Caco-2 (cell line): Measurements from ENCODE around the gene CRAMP1. TPM values are rescaled to one million over a fixed set of nuclear protein-coding genes. Genes with fewer than 3 reads are reported as not detected.

Experiments
- BruUV-seq: library from RNA; stranded (reverse); fragments of 400-500 nt; replicated peaks from 2 replicates; lab custom pipeline; 2021; lab: Mats Ljungman, UMichigan
- CTCF ChIA-PET: fragments of 300-600 bp; sonication (Branson Sonifier 250); formaldehyde crosslinking; loops from one replicate; lab custom pipeline; 2022; ENCODE audit warnings: antibody characterized with exemption; lab: Charles Lee
- POLR2A ChIA-PET: fragments of 300-600 bp; sonication (Branson Sonifier 250); formaldehyde crosslinking; loops from one replicate; lab custom pipeline; 2022; ENCODE audit warnings: antibody characterized with exemption; lab: Charles Lee
- DNase-seq, 2 experiments: peaks; one replicate each; pipeline versions ENCODE4 v3.0.0 to v3.0.0-alpha.2; 2020 to 2022
- H3K27me3 ChIP-seq: replicated peaks from 2 replicates; pipeline ENCODE4 v1.6.0; 2011; ENCODE audit warnings: low read length; ENCODE audit not compliant: control insufficient read depth, insufficient read depth
- H3K36me3 ChIP-seq: 2 replicates; pipeline ENCODE4 v1.5.1; 2011; ENCODE audit warnings: low read length; ENCODE audit not compliant: control insufficient read depth, insufficient read depth
- H3K4me1 ChIP-seq: fragments of 250-450 bp; sonication (Bioruptor Pico); 2 replicates; pipeline ENCODE4 v1.5.1; 2020; ENCODE audit warnings: mild to moderate bottlenecking
- H3K4me3 ChIP-seq: 2 replicates; pipeline ENCODE4 v1.5.1; 2011; ENCODE audit warnings: low read depth, mild to moderate bottlenecking, control low read depth, low read length
- H3K9me3 ChIP-seq: fragments of 250-450 bp; sonication (Bioruptor Pico); 2 replicates; pipeline ENCODE4 v1.5.1; 2020; ENCODE audit warnings: mild to moderate bottlenecking, moderate library complexity
- H3K27ac Mint-ChIP-seq: one replicate; pipeline ENCODE4 v1.8.0; 2022; ENCODE audit warnings: mixed read lengths; ENCODE audit not compliant: unreplicated experiment
- H3K27me3 Mint-ChIP-seq: one replicate; pipeline ENCODE4 v1.8.0; 2022; ENCODE audit warnings: mixed read lengths; ENCODE audit not compliant: insufficient read depth, unreplicated experiment
- H3K36me3 Mint-ChIP-seq: one replicate; pipeline ENCODE4 v1.8.0; 2022; ENCODE audit warnings: mild to moderate bottlenecking, mixed read lengths; ENCODE audit not compliant: insufficient read depth, unreplicated experiment
- H3K4me1 Mint-ChIP-seq: one replicate; pipeline ENCODE4 v1.8.0; 2022; ENCODE audit warnings: low read depth, mixed read lengths; ENCODE audit not compliant: unreplicated experiment
- H3K4me3 Mint-ChIP-seq: one replicate; pipeline ENCODE4 v1.8.0; 2022; ENCODE audit warnings: mild to moderate bottlenecking, moderate library complexity, mixed read lengths; ENCODE audit not compliant: unreplicated experiment
- H3K9me3 Mint-ChIP-seq: one replicate; pipeline ENCODE4 v1.8.0; 2022; ENCODE audit warnings: mixed read lengths; ENCODE audit not compliant: unreplicated experiment
- CTCF ChIP-seq, 2 experiments: fragments of 200-600 bp in 1 of 2; IDR thresholded peaks; 1 replicate in 1 of 2; 2 replicates in 1 of 2; pipeline versions ENCODE4 v1.5.1 to v1.8.0; 2011 to 2022; ENCODE audit warnings: antibody characterized with exemption in 1 of 2, control low read depth in 1 of 2, inconsistent platforms in 1 of 2, low read depth in 1 of 2, low read length in 1 of 2, mild to moderate bottlenecking in 1 of 2, moderate library complexity in 1 of 2; ENCODE audit not compliant: insufficient read depth in 1 of 2, severe bottlenecking in 1 of 2, unreplicated experiment in 1 of 2
- intact Hi-C: fragments of 100-400 bp; cut with micrococcal nuclease; formaldehyde crosslinking; loops from one replicate; pipeline ENCODE4 v1.10.0; 2022; ENCODE audit not compliant: unreplicated experiment
- total RNA-seq: library from RNA; stranded (reverse); gene quantifications from 2 replicates; pipeline ENCODE4 v1.2.3, GENCODE V29; 2022

The CRAMP1 gene
- total RNA-seq, 1 experiment from 2014 or later, result 24.7 TPM

- no peak for DNase-seq
- no peak for TF ChIP-seq CTCF (IDR thresholded peaks at IDR 0.05; ENCODE audit: insufficient read depth in 1 of 2, low read depth in 1 of 2, low read length in 1 of 2, severe bottlenecking in 1 of 2, unreplicated experiment in 1 of 2)
- no peaks in the 10 kb centered on the region for H3K4me1 Mint-ChIP-seq
- ChIA-PET POLR2A (no interaction called here), CTCF (no interaction called here)
- H3K27ac Mint-ChIP-seq, result no peak overlapping the region
- H3K36me3 Mint-ChIP-seq, result peaks cover 26% of the 10 kb centered on the region
- H3K4me3 ChIP-seq, result no peak overlapping the region
- no peaks in the 10 kb centered on the region for H3K4me1 ChIP-seq
- BruUV-seq, result no TSS peak
- H3K27me3 ChIP-seq, result no peaks in the 10 kb centered on the region
- intact Hi-C loops, result no loop called here
- H3K4me3 Mint-ChIP-seq, result no peak overlapping the region
- no peaks in the 10 kb centered on the region; the same call in 1 of the 2 replicates for H3K36me3 ChIP-seq
- no peaks in the 10 kb centered on the region for H3K9me3 Mint-ChIP-seq
- no peaks in the 10 kb centered on the region for H3K9me3 ChIP-seq
- no peaks in the 10 kb centered on the region for H3K27me3 Mint-ChIP-seq
Measured at GRCh38 chr16:1632638-1632970, 20.4 kb downstream of the CRAMP1 start.

DNA sequence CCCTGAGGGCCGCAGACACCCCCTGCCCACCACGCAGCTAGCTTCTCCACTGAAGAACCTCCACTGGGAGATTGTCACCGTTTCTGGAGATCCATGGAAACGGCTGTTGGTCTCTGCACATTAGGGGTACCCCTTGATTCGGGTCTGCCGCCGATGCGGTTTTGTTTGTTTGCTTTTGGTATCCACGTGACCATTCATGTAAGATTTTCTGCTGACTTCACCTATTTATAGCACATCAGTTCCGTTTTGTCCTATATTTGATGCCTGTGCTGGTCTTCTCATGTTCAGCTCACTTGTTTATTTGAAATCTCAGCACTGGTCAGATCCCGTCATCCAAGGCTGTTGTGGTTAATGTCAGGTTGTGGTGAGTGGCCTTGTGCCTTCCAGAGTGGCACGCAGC is 21.1 kb downstream of the CRAMP1 start:
- ChIA-PET POLR2A (no interaction called here), CTCF (no interaction called here)
- H3K4me3 Mint-ChIP-seq, result no peak overlapping the region
- no peaks in the 10 kb centered on the region for H3K9me3 Mint-ChIP-seq
- Histone ChIP-seq H3K4me3 (no peak overlapping the region), H3K9me3 (no peaks in the 10 kb centered on the region), H3K36me3 (no peaks in the 10 kb centered on the region; the same call in 1 of the 2 replicates), H3K4me1 (no peaks in the 10 kb centered on the region), H3K27me3 (no peaks in the 10 kb centered on the region)
- no peaks in the 10 kb centered on the region for H3K27me3 Mint-ChIP-seq
- H3K4me1 Mint-ChIP-seq, result no peaks in the 10 kb centered on the region
- intact Hi-C loops, result no loop called here
- TF ChIP-seq CTCF (IDR thresholded peaks at IDR 0.05; ENCODE audit: insufficient read depth in 1 of 2, low read depth in 1 of 2, low read length in 1 of 2, severe bottlenecking in 1 of 2, unreplicated experiment in 1 of 2), result no peak
- no TSS peak for BruUV-seq
- H3K36me3 Mint-ChIP-seq, result peaks cover 20% of the 10 kb centered on the region
- no peak overlapping the region for H3K27ac Mint-ChIP-seq
- no peak for DNase-seq

GRCh38 chr16:1634541-1634940 is 22.4 kb downstream of the CRAMP1 start:
- intact Hi-C loops, result no loop called here
- H3K27me3 Mint-ChIP-seq, result no peaks in the 10 kb centered on the region
- no peaks in the 10 kb centered on the region; the same call in 1 of the 2 replicates for H3K36me3 ChIP-seq
- DNase-seq, result no peak
- BruUV-seq, result no TSS peak
- ChIA-PET CTCF (no interaction called here), POLR2A (no interaction called here)
- no peaks in the 10 kb centered on the region for H3K9me3 ChIP-seq
- H3K36me3 Mint-ChIP-seq, result peaks cover 25% of the 10 kb centered on the region
- H3K27ac Mint-ChIP-seq, result no peak overlapping the region
- 0 out of 2 replicates have a peak, but pooled peaks cover 6% of the 10 kb centered on the region for H3K4me1 ChIP-seq
- TF ChIP-seq CTCF (IDR thresholded peaks at IDR 0.05; ENCODE audit: insufficient read depth in 1 of 2, low read depth in 1 of 2, low read length in 1 of 2, severe bottlenecking in 1 of 2, unreplicated experiment in 1 of 2), result no peak
- H3K9me3 Mint-ChIP-seq, result no peaks in the 10 kb centered on the region
- H3K4me3 ChIP-seq, result no peak overlapping the region
- H3K4me3 Mint-ChIP-seq, result no peak overlapping the region
- peaks cover 7% of the 10 kb centered on the region for H3K4me1 Mint-ChIP-seq
- H3K27me3 ChIP-seq, result no peaks in the 10 kb centered on the region
